Activated naive CD4-positive, alpha-beta T cell treated with Interleukin-2 at 50 U/mL for 16 hours (primary cell): ENCODE measurements around the gene COL2A1.
"Not testable (repeated sequence)": the region's sequence is repeated elsewhere in the genome, so short reads cannot be mapped to it uniquely, and the experiment has no call there.

Experiments
- DNase-seq: peaks from one replicate; pipeline ENCODE4 v3.0.0-alpha.2; 2020

The COL2A1 gene

DNA sequence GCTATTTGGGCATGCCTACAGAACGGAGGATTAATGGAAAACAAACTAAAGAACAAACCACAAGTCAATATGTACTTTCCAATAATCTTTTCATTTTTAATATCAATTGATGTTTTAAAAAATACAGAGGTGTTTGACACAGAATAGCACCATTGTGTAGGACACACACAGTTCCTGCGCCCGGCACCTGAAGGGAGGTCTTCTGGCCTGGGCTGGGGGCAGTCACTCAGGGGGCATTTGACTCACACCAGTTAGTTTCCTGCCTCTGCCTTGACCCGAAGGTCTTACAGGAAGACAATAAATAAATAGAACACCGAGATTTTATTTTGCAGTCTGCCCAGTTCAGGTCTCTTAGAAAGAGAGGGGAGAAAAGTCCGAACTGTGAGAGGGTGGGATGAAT is 31.4 kb downstream of the COL2A1 start:
- DNase-seq: no peak

DNA sequence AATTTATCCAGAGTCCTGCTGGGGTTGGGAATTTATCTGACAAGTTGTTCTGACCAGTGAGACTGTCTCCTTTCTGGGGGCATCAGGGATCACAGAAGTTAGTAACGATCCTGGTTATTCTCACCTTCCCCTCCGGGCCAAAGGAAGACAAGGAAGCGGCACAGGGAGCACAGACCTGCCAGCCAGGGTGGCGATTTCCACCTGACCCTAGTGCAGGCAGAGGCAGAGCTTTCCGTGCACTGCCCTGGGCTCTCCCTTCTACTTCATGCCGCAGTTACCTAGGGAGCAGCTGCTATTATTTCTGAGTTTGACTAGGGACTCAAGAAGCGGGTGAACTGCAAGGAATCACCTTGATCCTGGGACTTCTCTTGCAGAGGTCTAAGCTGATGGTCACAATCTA is 33.4 kb downstream of the COL2A1 start:
- no peak for DNase-seq

DNA sequence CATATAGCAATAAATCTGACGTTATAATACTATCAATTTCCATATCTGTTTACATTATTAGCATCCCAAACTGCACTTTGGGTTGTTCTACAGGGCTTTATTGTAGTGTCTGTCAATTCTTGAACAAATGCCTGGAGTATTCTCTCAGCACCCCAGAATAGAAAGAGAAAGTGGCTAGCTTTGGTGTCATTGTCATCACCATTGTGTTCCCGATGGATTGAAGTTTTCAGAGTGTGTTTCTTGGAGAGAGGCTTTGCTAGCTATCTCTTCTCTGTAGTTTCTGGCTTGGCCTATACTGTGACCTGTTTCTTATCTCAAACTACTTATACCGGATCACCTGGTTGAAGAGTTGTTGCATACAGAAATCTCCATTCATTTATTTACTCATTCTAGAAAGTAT is 34.4 kb downstream of the COL2A1 start:
- no peak for DNase-seq

DNA sequence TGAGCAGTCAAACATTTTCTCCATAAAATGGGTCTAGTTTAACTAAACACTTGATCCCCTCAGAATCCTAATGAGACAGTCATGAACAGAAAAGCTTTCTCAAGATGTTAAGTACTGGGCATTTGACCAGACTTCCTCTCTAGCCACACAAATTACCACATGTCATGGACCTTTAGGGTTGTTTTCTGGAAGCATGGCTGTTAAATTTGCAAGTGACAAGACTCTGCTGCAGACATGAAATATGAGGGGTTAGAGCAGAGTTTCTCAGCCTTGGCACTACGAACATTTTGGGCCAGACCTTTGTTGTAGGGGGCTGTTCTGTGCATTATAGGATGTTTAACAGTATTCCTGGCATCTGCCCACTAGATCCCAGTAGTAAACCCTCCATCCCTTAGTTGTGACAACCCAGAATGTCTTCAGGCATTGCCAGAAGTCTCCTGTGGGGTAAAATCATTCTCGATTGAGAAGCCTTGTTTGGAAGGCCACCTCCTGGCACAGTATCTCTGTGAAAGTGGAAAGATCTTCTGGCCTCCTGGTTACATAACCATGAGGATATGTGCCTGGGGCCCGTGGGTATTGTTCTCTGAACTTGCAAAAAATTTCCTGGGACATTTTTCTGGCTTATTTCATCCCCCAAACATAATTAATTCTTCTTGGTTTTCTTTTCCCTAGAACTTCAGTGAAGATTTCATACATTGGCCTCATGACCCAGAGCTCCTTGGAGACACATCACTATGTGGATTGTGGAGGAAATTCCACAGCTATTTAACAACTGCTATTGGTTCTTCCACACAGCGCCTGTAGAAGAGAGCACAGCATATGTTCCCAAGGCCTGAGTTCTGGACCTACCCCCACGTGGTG is 36.6 kb downstream of the COL2A1 start:
- no peak for DNase-seq

DNA sequence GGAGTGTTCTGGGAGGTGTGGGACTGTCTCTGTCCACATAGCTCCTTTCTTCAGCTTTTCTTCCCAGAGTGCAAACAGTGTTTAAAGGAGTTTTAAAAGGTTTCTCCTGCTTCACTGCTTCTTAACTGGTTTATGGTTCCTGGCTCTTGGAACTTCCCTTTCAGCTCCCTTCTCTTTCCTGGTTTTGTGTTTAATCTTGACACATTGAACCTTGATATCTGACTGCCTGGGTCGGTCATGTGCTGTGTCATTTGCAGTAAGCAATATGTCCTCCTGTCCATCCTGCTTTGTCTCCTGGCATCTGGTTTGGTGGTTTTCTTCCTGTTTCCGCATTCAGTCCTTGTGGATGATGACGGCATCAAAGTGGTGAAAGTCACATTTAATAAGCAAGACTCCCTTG is 38.7 kb downstream of the COL2A1 start:
- DNase-seq: no peak

DNA sequence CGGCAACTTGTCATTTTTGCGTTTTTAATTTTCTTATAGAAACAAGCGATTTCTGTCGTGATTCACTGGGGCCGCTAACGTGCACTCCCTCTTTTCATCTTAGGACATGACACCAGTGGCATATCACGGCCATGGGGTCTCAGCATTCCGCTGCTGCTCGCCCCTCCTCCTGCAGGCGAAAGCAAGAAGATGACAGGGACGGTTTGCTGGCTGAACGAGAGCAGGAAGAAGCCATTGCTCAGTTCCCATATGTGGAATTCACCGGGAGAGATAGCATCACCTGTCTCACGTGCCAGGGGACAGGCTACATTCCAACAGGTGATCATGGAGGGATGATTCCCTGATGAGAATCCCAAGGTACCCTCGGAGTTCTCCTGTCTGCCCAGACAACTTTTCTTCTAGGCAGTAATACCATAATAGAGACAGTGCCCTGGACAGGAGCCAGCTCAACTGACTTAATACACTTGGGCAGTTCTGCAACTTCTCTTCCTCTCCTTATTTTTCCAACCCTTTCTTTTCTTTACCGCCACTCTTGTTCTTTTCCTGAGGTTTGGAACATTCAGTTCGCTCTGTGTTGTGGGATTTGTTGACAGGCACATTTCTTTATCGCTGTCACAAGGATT is 40.1 kb downstream of the COL2A1 start:
- peak; percentile 14 for DNase-seq

DNA sequence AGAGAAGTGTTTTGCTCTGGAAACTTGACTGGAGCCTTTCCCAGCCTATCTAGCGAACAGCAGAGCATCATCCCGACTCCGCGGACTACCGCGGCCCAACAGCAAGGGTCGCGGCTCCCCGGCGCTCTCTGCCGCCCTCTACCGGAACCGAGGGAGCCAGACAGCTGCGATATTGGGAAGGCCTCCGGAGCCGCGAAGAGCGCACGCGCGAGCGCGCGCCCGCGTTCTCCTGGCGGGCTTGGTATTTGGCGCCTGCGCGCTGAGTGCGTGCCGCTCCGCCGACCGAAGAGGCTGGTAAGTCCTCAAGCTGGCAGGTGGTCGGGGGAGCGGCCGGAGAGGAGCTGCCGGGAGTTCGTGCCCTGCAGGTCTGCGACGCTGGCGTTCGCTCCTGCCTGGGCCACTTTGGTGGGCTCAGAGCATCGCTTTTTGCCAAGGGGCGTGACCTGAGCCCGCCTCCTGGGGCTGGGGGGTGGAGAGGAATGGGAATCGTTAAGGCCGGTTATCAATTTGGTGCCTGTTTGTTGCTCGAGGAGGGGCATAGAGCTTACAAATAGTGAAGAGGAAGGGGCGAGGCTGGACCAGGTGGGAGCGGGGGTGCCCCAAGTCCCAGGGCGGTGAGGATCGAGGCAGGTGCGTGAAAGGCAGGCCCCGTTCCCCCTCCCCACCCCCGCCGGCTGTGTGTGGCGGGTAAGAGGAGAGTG is 40.8 kb downstream of the COL2A1 start, which contains the start of gene TMEM106C:
TSS of gene TMEM106C (plus strand) at position 257 of the 701 bp plus-strand sequence. CDS start 641 bp downstream, outside the sequence.
- peak; percentile 92 for DNase-seq

DNA sequence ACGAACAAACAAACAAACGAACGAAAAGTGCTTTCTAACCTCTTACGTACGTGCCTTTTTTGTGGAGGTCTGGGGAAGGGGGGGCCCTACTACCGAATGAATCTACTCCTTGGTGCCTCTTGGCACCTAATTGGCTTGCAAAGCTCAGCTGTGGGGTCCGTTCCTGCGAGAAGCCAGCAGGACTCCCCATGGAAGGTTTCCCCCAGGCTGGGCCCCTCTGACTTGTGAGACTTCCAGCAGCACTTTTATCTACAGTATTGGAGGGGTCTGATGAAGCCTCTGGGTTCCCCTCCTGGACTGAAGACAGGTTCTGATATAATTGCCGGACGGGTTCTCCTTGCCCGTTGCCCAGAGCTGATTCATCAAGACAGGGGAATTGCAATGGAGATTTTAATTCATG is 42.1 kb downstream of the COL2A1 start:
- no peak for DNase-seq

DNA sequence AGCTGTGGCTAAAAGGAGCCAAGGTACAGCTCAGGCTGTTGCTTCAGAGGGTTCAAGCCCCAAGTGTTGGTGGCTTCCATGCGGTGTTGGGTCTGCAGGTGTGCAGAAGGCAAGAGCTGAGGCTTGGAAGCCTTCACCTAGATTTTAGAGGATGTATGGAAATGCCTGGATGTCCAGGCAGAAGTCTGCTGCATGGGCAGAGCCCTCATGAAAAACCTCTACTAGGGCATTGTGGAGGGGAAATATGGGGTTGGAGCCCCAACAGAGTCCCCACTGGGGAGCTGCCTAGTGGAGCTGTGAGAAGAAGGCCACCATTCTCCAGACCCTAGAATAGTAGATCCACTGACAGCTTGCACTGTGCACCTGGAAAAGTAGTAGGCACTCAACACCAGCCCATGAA is 46.6 kb downstream of the COL2A1 start:
- DNase-seq: not testable (repeated sequence)

DNA sequence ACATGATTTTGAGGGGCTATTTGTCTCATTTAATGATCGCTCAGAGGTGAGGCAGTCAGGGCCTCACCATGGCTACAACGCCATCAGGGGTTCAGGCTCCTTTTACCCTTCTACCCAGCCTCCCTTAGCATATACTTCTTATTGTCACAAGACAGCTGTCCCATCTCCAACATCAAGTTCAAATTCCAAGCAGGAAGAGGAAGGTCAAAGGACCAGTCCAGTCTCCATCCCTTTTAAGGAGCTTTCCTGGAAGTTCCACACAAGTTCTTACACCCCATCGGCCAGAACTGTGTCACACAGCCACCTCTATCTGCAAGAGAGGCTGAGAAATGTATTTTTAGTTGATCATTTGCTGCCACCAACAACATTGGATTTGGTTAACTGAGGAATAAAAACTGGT is 49.2 kb downstream of the COL2A1 start:
- no peak for DNase-seq

DNA sequence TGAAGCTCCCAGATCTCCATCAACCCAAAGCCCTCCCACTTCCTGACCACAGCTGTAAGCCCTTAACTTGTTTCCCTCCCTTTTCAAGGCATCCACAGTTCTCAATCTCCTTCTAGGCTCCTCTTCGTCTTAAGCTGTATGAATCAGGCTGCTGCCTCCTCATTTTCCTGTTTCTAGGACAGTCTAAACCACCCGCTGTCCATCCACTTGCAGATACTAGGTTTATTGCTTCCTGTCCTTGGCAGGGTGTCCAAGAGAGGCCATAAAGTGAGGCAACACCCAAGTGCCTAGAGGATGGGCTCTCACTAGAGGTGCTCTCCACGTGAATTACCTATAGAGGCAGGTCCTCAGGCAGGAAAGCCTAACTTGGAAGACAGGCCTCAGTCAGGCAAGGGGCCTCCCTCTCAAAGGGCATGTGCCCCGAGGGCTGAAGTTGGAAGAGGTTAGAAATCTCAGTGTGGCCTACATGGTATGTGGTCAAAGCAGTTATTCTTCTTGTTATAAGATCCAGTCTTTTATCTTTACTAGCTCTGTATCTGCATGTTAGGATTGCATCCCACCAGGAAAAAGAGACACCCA is 49.7 kb downstream of the COL2A1 start:
- no peak for DNase-seq

DNA sequence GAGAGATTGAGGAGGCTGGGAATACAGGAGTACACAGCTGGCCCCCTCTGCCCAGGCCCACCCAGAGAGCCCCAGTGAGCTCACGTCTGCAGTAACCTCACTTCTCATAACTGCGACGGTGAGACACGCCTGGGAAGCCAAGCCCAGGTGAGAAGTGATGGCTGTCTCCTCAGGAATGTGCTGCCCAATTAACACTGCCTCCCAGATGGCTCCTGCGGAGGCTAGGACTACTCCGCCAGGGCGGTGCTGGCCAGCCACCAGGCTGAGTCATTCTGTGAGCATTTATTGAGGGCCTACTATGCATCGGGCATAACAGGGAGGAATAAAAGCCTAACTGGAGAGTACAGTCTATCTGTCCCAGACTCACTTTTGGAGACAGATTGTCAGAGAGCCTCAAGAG is 50.2 kb downstream of the COL2A1 start:
- DNase-seq: no peak

DNA sequence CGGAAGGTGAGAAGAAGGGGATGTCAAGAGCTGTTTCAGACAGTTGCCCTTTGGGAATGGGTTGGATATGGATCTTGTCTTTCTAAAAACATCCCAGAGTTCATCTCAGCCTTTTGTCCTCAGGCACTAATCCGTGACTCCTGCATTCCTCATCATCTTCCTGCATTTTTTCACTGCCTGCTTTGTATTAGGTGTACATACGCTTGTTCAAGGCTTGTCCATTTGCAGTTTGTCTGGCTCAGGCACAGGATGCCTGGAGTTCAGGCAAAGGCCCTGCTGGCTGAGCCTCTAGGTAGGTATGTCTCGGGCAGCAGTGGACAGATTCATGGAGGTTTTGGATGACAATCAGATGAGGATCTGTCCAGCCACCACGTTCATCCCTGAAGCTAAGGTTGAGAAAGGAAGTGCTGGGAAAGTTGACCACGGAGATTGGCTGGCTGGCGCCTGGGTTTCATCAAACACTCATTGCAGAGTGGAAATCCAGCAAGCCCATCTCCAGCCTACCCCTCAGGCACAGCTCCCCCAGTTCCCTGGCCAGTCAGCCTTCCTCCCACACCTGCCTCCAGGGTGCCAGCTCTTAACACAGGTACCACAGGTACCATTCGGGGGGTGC is 53.3 kb downstream of the COL2A1 start:
- no peak for DNase-seq

DNA sequence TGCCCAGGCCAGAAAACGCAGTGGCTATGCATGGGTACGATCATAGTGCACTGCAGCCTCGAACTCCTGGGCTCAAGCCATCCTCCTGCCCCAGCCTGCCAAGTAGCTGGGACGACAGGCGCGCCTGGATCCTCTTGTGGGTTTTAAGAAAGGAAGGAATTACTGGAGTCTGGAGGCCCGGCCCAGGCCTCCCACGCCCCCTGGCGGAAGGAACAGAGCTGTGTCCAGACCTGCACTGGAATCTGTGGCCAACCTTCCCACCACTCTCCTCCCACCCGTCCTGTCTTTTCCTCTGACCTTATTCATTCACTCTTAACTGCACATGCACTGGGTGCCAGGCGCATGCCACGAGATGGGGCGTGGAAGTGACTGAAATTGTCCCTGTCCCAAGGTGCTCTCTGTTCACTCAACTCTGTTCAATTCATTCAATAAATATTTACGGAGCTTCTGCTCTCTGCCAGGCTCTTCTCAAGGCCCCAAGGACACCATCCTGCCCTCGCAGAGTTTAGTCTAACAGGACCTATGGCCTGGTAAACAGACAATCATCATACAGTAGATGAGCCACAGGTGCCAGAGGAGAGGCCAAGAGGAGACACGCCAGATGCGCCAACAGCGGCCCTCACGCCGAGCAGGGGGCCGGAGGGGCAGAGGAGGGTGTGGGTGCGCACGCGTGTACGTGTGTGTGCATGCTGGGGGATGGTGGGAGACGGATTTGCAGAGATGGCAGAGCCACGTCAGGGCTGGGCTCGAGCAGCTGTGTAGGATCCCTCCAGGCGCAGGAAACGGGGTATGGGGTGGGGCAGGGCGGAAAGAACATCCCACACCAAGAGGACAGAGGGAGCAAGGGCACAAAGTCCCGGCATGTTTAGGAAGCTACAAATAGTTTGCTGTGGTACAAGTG is 54.6 kb downstream of the COL2A1 start:
- DNase-seq: peak; percentile 53

DNA sequence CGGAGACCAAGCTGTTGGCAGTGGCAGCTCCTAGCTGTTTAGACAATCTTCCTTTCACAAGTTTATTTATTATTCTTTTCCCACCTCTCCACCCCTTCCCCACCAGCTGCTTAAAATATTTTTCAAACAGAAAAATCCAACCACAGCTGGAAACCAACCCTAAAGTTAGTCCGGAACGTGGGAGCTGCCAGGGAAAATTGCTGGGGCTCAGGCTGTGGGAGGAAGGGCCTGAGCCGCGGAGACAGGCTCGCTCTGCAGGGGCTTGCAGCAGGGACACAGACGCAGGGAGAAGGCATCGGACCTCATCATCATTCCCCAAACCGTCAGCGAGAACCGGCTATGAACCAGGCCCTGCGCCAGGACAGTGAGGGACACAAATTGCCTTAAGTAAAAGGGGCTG is 56.9 kb downstream of the COL2A1 start:
- DNase-seq: no peak

DNA sequence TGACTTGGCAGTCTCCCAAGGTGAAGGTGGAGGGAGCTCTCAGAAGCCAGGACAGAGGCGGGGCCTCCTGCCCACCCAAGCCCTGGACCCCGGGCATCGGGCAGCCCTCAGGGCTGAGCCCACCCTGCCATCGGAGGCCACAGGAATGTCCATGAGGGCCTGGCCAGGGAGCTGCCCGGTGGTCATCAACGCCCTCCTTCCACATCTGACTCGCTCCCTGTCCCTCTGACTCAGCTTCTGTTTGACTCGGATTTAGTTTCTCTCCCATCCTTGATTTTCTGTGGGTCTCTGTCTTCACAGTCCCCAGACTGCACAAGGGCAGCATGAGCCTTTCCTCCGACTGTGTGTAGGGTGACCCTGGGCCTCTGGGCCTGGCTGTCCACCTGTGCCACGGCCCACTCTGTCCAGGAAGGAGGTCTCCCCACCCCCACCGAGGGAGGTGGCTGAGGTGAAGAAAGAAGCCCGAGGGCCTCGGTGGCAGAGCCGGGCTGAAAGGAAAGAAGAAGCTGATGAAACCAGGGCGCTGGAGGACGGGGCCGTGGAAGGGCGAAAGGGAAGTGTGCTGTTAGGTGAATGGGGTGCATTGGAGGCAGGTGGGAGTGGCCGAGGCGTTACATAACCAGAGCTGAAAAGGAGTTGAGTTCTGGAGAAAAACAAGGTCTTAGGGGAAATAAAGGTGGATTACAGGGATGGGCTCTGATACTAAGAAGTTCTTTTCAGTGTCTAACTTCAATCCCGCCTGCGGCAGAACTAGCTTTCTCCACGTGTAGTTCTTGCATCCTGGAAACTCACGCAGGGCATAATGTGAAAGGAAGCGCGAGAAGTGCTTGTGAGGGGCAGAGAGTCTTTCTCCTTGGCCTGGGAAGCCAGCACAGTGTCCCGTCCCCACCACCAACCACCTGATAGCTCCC is 57.6 kb downstream of the COL2A1 start:
- DNase-seq: no peak

DNA sequence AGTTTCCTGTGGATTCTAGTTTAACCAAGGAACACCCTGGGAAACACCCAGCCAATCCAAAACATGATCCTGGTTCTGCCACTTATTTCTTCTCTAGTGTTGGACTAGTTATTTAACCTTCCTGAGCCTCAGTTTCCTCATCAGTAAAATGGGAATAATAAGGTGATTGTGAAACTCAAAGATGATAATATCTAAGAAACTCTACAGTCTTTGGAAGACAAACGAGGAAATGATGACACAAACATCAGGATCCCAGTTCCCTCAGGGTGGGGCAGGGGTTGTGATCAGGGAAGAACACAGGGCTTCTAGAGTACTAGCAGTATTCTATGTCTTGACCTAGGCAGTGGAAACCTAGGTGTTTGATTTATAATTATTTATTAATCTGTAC is 58.9 kb downstream of the COL2A1 start:
- DNase-seq: no peak

DNA sequence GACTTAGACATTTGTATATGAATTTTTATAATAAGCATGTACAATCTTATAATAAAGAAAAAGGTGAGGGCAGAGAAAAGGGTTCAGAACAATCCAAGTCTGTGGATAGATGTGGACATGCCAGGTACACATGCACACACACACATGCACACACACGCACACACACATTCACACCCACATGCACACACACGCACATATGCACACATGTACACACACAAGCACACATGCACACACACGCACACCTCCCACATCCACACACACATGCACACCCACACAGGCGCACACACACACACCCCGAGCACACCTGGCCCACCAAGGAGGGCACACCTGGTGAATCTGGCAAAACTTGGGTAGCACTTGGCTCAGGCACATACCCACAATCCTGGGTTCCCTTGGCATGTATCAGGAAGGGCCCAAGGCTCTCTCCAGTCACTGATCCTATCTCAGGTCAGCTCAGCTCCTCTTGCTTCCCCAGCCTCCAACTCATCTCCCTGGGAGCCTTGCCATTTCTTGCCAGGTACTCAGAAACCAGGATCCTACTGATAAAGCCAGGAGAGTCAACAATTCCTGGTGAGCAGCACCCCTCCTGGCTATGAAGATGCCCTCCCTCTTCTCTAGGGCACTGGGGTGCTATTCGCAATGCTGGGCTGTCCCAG is 59.5 kb downstream of the COL2A1 start:
- no peak for DNase-seq

DNA sequence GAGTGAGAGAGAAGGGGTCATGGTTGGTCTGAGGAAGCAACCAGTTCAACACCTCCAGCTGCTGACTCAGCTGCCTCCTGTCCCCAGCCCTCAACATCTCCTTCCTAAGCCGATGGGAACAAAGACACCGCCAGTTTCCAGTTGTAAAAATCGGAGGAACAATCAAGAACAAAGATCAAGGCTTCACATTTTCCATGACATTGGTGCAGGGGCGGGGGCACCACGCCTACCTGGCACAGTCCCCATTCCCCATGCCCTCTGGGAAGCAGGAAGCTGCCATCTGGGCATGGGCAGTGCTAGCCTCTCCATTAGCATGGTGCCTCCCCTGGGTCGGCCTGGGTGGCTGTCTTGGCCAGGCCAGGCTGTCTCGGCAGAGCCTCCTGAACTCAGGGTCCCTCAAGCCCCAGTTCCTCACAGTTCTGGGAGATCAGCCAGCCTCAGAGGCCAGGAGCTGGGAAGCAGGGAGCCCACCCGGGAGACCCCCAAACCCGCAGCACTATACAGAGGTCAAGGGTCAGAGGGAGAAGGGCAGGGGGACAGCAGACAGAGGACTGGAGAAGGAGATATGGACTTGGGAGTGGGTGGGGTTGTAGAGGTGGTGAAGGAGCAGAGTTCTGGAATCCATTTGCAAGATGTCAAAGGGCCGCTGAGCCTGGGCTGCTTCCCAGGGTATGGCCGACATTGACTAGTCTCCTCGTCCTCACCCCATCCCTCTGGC is 60.5 kb downstream of the COL2A1 start:
- no peak for DNase-seq
